Neural cell (in vitro differentiated cells): ENCODE results near the gene SSTR4. TPM values are rescaled to one million over a fixed set of nuclear protein-coding genes. Genes with fewer than 3 reads are reported as not detected.

Experiments
- H2AFZ ChIP-seq: fragments of 200-600, 300-800 bp; sonication (generic), shearing (Covaris generic); 2 replicates; pipeline ENCODE4 v1.6.0; 2014; ENCODE audit warnings: low read depth, mild to moderate bottlenecking, antibody characterized with exemption, low read length, moderate library complexity
- H3F3A ChIP-seq: fragments of 200-600 bp; shearing (Covaris generic); 2 replicates; pipeline ENCODE4 v1.6.1; 2016; ENCODE audit warnings: mild to moderate bottlenecking, moderate library complexity, mixed read lengths, antibody characterized with exemption, low read length; ENCODE audit not compliant: insufficient read depth, poor library complexity, severe bottlenecking
- H3K27ac ChIP-seq: fragments of 200-600, 300-800 bp; sonication (generic), shearing (Covaris generic); 2 replicates; pipeline ENCODE4 v1.5.1; 2014; ENCODE audit warnings: mild to moderate bottlenecking, low read length, moderate library complexity
- H3K27me3 ChIP-seq: fragments of 300-800, 200-600 bp; sonication (generic), shearing (Covaris generic); 2 replicates; pipeline ENCODE4 v1.6.0; 2014; ENCODE audit warnings: mild to moderate bottlenecking, low read depth, low read length, moderate library complexity; ENCODE audit not compliant: insufficient read depth
- H3K36me3 ChIP-seq: fragments of 300-800, 200-600 bp; sonication (generic), shearing (Covaris generic); 2 replicates; pipeline ENCODE4 v1.5.1; 2014; ENCODE audit warnings: mild to moderate bottlenecking, antibody characterized with exemption, low read length, moderate library complexity; ENCODE audit not compliant: insufficient read depth
- H3K4me2 ChIP-seq: fragments of 300-800, 200-600 bp; sonication (generic), shearing (Covaris generic); 2 replicates; pipeline ENCODE4 v1.6.0; 2014; ENCODE audit warnings: mild to moderate bottlenecking, low read length
- H3K4me3 ChIP-seq: fragments of 300-800, 200-600 bp; sonication (generic), shearing (Covaris generic); 2 replicates; pipeline ENCODE4 v1.5.1; 2014; ENCODE audit warnings: mild to moderate bottlenecking, low read length, moderate library complexity
- H3K79me2 ChIP-seq: fragments of 200-600 bp; shearing (Covaris generic); replicated peaks from 2 replicates; pipeline ENCODE4 v1.6.0; 2014; ENCODE audit warnings: mild to moderate bottlenecking, low read length, moderate library complexity; ENCODE audit not compliant: insufficient read depth
- H3K9ac ChIP-seq: fragments of 300-800, 200-600 bp; sonication (generic), shearing (Covaris generic); 2 replicates; pipeline ENCODE4 v1.6.1; 2016; ENCODE audit warnings: mild to moderate bottlenecking, low read length, mixed read lengths
- H3K9me2 ChIP-seq: fragments of 200-600 bp; shearing (Covaris generic); 2 replicates; pipeline ENCODE4 v1.6.1; 2016; ENCODE audit warnings: mild to moderate bottlenecking, low read length, mixed read lengths; ENCODE audit not compliant: insufficient read depth
- H3K9me3 ChIP-seq: fragments of 200-600, 300-800 bp; sonication (generic), shearing (Covaris generic); 2 replicates; pipeline ENCODE4 v1.6.1; 2016; ENCODE audit warnings: mild to moderate bottlenecking, mixed run types, low read length, moderate library complexity, mixed read lengths
- H4K20me1 ChIP-seq: fragments of 200-600 bp; shearing (Covaris generic); 2 replicates; pipeline ENCODE4 v1.6.1; 2016; ENCODE audit warnings: mild to moderate bottlenecking, mixed run types; ENCODE audit not compliant: insufficient read depth
- CTCF ChIP-seq: fragments of 450-650 bp; IDR thresholded peaks from 2 replicates; pipeline ENCODE4 v1.5.1; 2014; ENCODE audit warnings: antibody characterized with exemption, mild to moderate bottlenecking, moderate library complexity; ENCODE audit not compliant: poor library complexity, severe bottlenecking
- EP300 ChIP-seq: fragments of 450-650 bp; conservative IDR thresholded peaks from 2 replicates; pipeline ENCODE4 v1.6.1; 2014; ENCODE audit warnings: antibody characterized with exemption, mild to moderate bottlenecking, moderate library complexity; ENCODE audit not compliant: poor library complexity, severe bottlenecking
- EZH2 ChIP-seq: fragments of 200-600, 300-800 bp; shearing (Covaris generic), sonication (generic); IDR thresholded peaks from 2 replicates; pipeline ENCODE4 v1.6.1; 2014; ENCODE audit warnings: antibody characterized with exemption, low read length, borderline replicate concordance, mild to moderate bottlenecking; ENCODE audit not compliant: insufficient read depth, poor library complexity, severe bottlenecking
- MXI1 ChIP-seq: fragments of 450-650 bp; conservative IDR thresholded peaks from 2 replicates; pipeline ENCODE4 v1.6.1; 2014; ENCODE audit warnings: antibody characterized with exemption, mild to moderate bottlenecking; ENCODE audit not compliant: poor library complexity, severe bottlenecking
- POLR2AphosphoS5 ChIP-seq: IDR thresholded peaks from 2 replicates; pipeline ENCODE4 v1.6.1; 2012
- RAD21 ChIP-seq: fragments of 450-650 bp; conservative IDR thresholded peaks from 2 replicates; pipeline ENCODE4 v1.6.1; 2014; ENCODE audit warnings: antibody characterized with exemption, mild to moderate bottlenecking, moderate library complexity
- REST ChIP-seq: IDR thresholded peaks from 2 replicates; pipeline ENCODE4 v1.6.1; 2012; ENCODE audit warnings: borderline replicate concordance
- SMC3 ChIP-seq: fragments of 450-650 bp; conservative IDR thresholded peaks from 2 replicates; pipeline ENCODE4 v1.6.1; 2014; ENCODE audit warnings: antibody characterized with exemption, mild to moderate bottlenecking, moderate library complexity; ENCODE audit not compliant: poor library complexity
- TAF1 ChIP-seq: IDR thresholded peaks from 2 replicates; pipeline ENCODE4 v1.6.1; 2012; ENCODE audit warnings: low read depth
- polyA plus RNA-seq: library from polyadenylated mRNA; depleted of rRNA; stranded (reverse); fragments of >200 nt; gene quantifications from 2 replicates; pipeline ENCODE4 v1.2.3, GENCODE V29; 2014

Gene SSTR4
- polyA plus RNA-seq, 1 donor from 2014 or later: not detected

- Histone ChIP-seq H3K4me2 (no peak overlapping the region), H3K9me3 (no peaks in the 10 kb centered on the region), H2AFZ (no peak overlapping the region)
Observed at GRCh38 chr20:23071996-23072395, 36.9 kb downstream of the SSTR4 start.

GRCh38 chr20:23072892-23073586 is 37.9 kb downstream of the SSTR4 start:
- no peak overlapping the region for H3K9ac ChIP-seq
- no peaks in the 10 kb centered on the region for H3F3A ChIP-seq
- no peaks in the 10 kb centered on the region for H3K79me2 ChIP-seq
- no peak overlapping the region for H3K4me3 ChIP-seq
- no peaks in the 10 kb centered on the region for H4K20me1 ChIP-seq
- TF ChIP-seq RAD21 (no peak), MXI1 (no peak), SMC3 (no peak), EP300 (no peak), TAF1 (no peak), EZH2 (no peak), REST (no peak), CTCF (no peak), POLR2AphosphoS5 (no peak)
- no peak overlapping the region for H3K27ac ChIP-seq
- no peaks in the 10 kb centered on the region for H3K36me3 ChIP-seq
- no peak overlapping the region for H2AFZ ChIP-seq
- H3K27me3 ChIP-seq: no peaks in the 10 kb centered on the region
- no peaks in the 10 kb centered on the region for H3K9me2 ChIP-seq
- H3K9me3 ChIP-seq: no peaks in the 10 kb centered on the region
- no peak overlapping the region for H3K4me2 ChIP-seq

More at GRCh38 chr20:23071996-23072395, 36.9 kb downstream of the SSTR4 start:
- H3K27ac ChIP-seq: no peak overlapping the region
- no peaks in the 10 kb centered on the region for H4K20me1 ChIP-seq
- TF ChIP-seq CTCF (no peak), POLR2AphosphoS5 (no peak), EP300 (no peak), MXI1 (no peak)
- H3K9me2 ChIP-seq: no peaks in the 10 kb centered on the region
- no peak overlapping the region for H3K9ac ChIP-seq
- no peak overlapping the region for H3K4me3 ChIP-seq
- no peaks in the 10 kb centered on the region for H3K36me3 ChIP-seq
- H3K79me2 ChIP-seq: no peaks in the 10 kb centered on the region
- peaks cover 7% of the 10 kb centered on the region for H3K27me3 ChIP-seq
- no peaks in the 10 kb centered on the region for H3F3A ChIP-seq
